ENCODE results near the gene ICAM4. TPM values are rescaled to one million over a fixed set of nuclear protein-coding genes. Genes with fewer than 3 reads are reported as not detected.

Gene ICAM4
- total RNA-seq, 2 experiments from 2014 or later, result 0.52 to 0.70 TPM

DNA sequence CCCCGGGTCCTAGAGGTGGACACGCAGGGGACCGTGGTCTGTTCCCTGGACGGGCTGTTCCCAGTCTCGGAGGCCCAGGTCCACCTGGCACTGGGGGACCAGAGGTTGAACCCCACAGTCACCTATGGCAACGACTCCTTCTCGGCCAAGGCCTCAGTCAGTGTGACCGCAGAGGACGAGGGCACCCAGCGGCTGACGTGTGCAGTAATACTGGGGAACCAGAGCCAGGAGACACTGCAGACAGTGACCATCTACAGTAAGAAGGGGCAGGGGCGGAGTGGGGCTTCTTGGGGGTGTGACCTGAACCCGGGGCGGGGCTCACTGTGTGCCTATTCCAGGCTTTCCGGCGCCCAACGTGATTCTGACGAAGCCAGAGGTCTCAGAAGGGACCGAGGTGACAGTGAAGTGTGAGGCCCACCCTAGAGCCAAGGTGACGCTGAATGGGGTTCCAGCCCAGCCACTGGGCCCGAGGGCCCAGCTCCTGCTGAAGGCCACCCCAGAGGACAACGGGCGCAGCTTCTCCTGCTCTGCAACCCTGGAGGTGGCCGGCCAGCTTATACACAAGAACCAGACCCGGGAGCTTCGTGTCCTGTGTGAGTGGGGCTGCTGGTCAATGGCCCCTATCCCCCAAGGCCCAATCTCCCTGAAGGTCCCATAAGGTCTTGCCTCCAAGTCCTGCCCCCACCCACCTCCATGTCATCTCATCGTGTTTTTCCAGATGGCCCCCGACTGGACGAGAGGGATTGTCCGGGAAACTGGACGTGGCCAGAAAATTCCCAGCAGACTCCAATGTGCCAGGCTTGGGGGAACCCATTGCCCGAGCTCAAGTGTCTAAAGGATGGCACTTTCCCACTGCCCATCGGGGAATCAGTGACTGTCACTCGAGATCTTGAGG lies 2.4 kb upstream of the ICAM4 start:
- no peak for ATAC-seq (ENCODE audit: poor library complexity)
- DNase-seq, result peak in 1 of 14 experiments; percentile 20
- H3K27me3 ChIP-seq (ENCODE audit: control insufficient read depth in 1 of 2, insufficient read depth in 2 of 2, low read length in 2 of 2), result peaks cover 22 to 26% of the 10 kb centered on the region in 2 experiments
- ChIA-PET POLR2A (no interaction called here), CTCF (interaction anchor here (0.6 to 4.4 kb wide), 2 partner anchors 10 to 14 kb away, joined by 3 to 21 read pairs; partner anchors contain the start of gene ICAM1)
- H3K4me1 Mint-ChIP-seq (ENCODE audit: low read depth), result peaks cover 40% of the 10 kb centered on the region
- peaks cover 0 to 18% of the 10 kb centered on the region in 2 experiments for H3K9me3 ChIP-seq (ENCODE audit: control insufficient read depth in 1 of 2, insufficient read depth in 1 of 2, low read length in 2 of 2)
- peaks cover 34% of the 10 kb centered on the region for H3K36me3 Mint-ChIP-seq (ENCODE audit: low read depth)
- H3K4me3 Mint-ChIP-seq, result no peak overlapping the region
- no peak overlapping the region for H3K4me3 ChIP-seq (ENCODE audit: low read length)
- H3K4me1 ChIP-seq (ENCODE audit: insufficient read depth, low read length), result peaks cover 36% of the 10 kb centered on the region
- intact Hi-C loops (cut with DNase I, micrococcal nuclease), result no loop called here
- H3K27ac Mint-ChIP-seq, result no peak overlapping the region
- no peak overlapping the region for H3K27ac ChIP-seq (ENCODE audit: low read depth in 1 of 2, low read length in 2 of 2)
- peaks cover 33% of the 10 kb centered on the region for H3K36me3 ChIP-seq (ENCODE audit: insufficient read depth, low read length)
- no peaks in the 10 kb centered on the region for H3K9me3 Mint-ChIP-seq
- H3K27me3 Mint-ChIP-seq, result peaks cover 25% of the 10 kb centered on the region
- TF ChIP-seq, protein P1, sequence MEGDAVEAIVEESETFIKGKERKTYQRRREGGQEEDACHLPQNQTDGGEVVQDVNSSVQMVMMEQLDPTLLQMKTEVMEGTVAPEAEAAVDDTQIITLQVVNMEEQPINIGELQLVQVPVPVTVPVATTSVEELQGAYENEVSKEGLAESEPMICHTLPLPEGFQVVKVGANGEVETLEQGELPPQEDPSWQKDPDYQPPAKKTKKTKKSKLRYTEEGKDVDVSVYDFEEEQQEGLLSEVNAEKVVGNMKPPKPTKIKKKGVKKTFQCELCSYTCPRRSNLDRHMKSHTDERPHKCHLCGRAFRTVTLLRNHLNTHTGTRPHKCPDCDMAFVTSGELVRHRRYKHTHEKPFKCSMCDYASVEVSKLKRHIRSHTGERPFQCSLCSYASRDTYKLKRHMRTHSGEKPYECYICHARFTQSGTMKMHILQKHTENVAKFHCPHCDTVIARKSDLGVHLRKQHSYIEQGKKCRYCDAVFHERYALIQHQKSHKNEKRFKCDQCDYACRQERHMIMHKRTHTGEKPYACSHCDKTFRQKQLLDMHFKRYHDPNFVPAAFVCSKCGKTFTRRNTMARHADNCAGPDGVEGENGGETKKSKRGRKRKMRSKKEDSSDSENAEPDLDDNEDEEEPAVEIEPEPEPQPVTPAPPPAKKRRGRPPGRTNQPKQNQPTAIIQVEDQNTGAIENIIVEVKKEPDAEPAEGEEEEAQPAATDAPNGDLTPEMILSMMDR (IDR thresholded peaks at IDR 0.05), result no peak

DNA sequence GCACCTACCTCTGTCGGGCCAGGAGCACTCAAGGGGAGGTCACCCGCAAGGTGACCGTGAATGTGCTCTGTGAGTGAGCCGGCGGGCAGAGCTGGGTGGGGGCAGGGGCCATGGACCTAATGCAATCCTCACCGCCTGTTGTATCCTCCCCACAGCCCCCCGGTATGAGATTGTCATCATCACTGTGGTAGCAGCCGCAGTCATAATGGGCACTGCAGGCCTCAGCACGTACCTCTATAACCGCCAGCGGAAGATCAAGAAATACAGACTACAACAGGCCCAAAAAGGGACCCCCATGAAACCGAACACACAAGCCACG lies 1.8 kb upstream of the ICAM4 start:
- H3K27ac ChIP-seq (ENCODE audit: low read depth in 1 of 2, low read length in 2 of 2), result no peak overlapping the region
- no peak for ATAC-seq (ENCODE audit: poor library complexity)
- H3K4me1 ChIP-seq (ENCODE audit: insufficient read depth, low read length), result peaks cover 42% of the 10 kb centered on the region
- ChIA-PET POLR2A (no interaction called here), CTCF (interaction anchor here (4.4 kb wide), 1 partner anchor 15 kb away, joined by 21 read pairs; the partner anchor contains the start of gene ICAM1)
- DNase-seq, result no peak
- Mint-ChIP-seq H3K36me3 (ENCODE audit: low read depth) (peaks cover 29% of the 10 kb centered on the region), H3K27me3 (peaks cover 28% of the 10 kb centered on the region), H3K4me3 (no peak overlapping the region), H3K9me3 (no peaks in the 10 kb centered on the region), H3K4me1 (ENCODE audit: low read depth) (peaks cover 42% of the 10 kb centered on the region), H3K27ac (no peak overlapping the region)
- H3K27me3 ChIP-seq (ENCODE audit: control insufficient read depth in 1 of 2, insufficient read depth in 2 of 2, low read length in 2 of 2), result peaks cover 27 to 29% of the 10 kb centered on the region in 2 experiments
- H3K36me3 ChIP-seq (ENCODE audit: insufficient read depth, low read length), result peaks cover 31% of the 10 kb centered on the region
- intact Hi-C loops (cut with DNase I, micrococcal nuclease), result loop anchor here in 1 of 2 experiments (5.0 kb wide), 1 partner anchor 47 kb away; the partner anchor contains the start of gene RAVER1
- no peak overlapping the region for H3K4me3 ChIP-seq (ENCODE audit: low read length)
- peaks cover 0 to 19% of the 10 kb centered on the region in 2 experiments for H3K9me3 ChIP-seq (ENCODE audit: control insufficient read depth in 1 of 2, insufficient read depth in 1 of 2, low read length in 2 of 2)
- TF ChIP-seq, protein P1 (IDR thresholded peaks at IDR 0.05), result no peak

DNA sequence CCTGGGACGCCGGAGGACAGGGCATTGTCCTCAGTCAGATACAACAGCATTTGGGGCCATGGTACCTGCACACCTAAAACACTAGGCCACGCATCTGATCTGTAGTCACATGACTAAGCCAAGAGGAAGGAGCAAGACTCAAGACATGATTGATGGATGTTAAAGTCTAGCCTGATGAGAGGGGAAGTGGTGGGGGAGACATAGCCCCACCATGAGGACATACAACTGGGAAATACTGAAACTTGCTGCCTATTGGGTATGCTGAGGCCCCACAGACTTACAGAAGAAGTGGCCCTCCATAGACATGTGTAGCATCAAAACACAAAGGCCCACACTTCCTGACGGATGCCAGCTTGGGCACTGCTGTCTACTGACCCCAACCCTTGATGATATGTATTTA lies 1.4 kb upstream of the ICAM4 start:
- CTCF ChIA-PET, result interaction anchor here (4.4 kb wide), 1 partner anchor 15 kb away, joined by 21 read pairs; the partner anchor contains the start of gene ICAM1
- Mint-ChIP-seq H3K27ac (no peak overlapping the region), H3K9me3 (no peaks in the 10 kb centered on the region), H3K27me3 (peaks cover 33% of the 10 kb centered on the region), H3K4me3 (no peak overlapping the region), H3K4me1 (ENCODE audit: low read depth) (peaks cover 46% of the 10 kb centered on the region), H3K36me3 (ENCODE audit: low read depth) (peaks cover 27% of the 10 kb centered on the region)
- Histone ChIP-seq H3K9me3 (ENCODE audit: control insufficient read depth in 1 of 2, insufficient read depth in 1 of 2, low read length in 2 of 2) (peaks cover 0 to 23% of the 10 kb centered on the region in 2 experiments), H3K27ac (ENCODE audit: low read depth in 1 of 2, low read length in 2 of 2) (no peak overlapping the region), H3K4me1 (ENCODE audit: insufficient read depth, low read length) (peaks cover 47% of the 10 kb centered on the region), H3K4me3 (ENCODE audit: low read length) (no peak overlapping the region), H3K27me3 (ENCODE audit: control insufficient read depth in 1 of 2, insufficient read depth in 2 of 2, low read length in 2 of 2) (peaks cover 32 to 34% of the 10 kb centered on the region in 2 experiments), H3K36me3 (ENCODE audit: insufficient read depth, low read length) (peaks cover 31% of the 10 kb centered on the region)
- intact Hi-C loops (cut with DNase I, micrococcal nuclease), result loop anchor here in 1 of 2 experiments (5.0 kb wide), 1 partner anchor 47 kb away; the partner anchor contains the start of gene RAVER1
- POLR2A ChIA-PET, result no interaction called here
- ATAC-seq (ENCODE audit: poor library complexity), result no peak
- DNase-seq, result peak in 1 of 14 experiments; percentile 11
- TF ChIP-seq, protein P1 (IDR thresholded peaks at IDR 0.05), result no peak

All from CD4-positive, alpha-beta T cell (primary cell).